Inflammatory macrophage treated with lipopolysaccharide for 4 hours (primary cell): ENCODE data around the gene MPZL3.
A peak's percentile ranks its signal among the peaks of the same experiment; 100 is the strongest.

Experiments used
- DNase-seq: peaks from one replicate; pipeline ENCODE4 v3.0.0-alpha.2; 2020

MPZL3 gene, protein sequence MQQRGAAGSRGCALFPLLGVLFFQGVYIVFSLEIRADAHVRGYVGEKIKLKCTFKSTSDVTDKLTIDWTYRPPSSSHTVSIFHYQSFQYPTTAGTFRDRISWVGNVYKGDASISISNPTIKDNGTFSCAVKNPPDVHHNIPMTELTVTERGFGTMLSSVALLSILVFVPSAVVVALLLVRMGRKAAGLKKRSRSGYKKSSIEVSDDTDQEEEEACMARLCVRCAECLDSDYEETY

DNA sequence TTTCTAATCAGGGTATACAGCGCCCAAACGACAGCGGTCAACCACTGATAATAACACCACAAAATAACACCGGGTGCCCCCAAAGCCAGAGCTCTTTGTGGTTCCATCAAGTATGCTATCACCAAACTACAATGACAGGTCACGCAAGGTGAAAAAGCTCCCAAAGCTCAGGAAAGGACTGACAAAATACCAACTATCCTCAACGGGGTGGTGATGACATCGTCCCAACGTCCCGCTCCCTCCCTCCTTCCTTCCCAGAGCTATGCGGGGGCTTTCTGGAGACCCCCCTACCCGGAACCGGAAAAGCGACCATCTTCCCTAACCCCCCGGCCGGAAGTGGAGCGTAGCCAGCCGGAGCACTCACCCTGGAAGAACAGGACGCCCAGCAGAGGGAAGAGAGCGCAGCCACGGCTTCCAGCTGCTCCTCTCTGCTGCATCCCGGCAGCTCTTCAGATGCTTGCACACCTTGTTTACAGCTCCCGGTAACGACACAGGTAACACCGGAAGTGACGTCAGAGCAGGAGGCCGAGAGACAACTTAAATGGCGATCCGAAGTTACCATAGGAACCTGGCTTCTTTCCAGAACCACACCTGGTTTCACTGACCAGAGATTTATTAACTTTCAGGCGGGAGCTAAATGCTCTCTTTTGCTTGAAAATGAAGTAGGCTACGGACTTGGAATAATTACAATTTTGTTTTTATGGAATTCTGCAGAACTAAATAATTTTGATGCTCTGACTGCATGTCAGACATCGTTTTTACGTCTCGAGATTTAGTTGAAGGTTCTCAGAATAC lies at the start of gene MPZL3:
Gene MPZL3 (minus strand): TSS at position 508 of the 795 bp plus-strand sequence. CDS start 71 bp downstream, at position 437.
- peak; percentile 64 for DNase-seq

DNA sequence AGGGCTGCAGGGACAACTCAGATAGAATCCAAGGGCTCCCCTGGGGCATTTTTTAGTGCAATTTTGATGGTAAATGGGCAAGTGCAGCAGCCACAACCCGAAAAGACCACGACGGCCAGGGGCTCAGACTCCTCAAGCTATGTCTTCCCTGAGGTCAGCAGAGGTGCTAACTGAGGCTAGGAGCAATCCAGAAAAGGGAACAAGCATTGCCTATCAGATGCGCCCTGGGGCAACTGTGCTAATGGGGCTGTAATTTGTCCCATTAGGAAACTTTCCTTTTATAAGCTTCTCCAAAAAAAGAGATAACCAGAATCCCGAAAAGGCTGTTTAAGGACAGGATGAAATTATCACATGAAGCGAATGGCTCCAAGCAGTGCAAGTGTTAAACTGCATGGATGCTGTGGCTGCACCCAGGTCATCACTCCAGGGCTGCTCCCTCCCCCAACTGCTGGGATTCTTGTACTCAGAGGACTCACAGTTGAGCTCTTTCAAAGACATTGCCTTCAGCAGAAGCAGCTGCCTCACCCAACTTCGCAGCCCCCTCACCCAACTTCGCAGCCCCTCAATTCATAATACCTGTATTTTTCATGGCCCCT lies 49.5 kb upstream of the MPZL3 start:
- DNase-seq: no peak

DNA sequence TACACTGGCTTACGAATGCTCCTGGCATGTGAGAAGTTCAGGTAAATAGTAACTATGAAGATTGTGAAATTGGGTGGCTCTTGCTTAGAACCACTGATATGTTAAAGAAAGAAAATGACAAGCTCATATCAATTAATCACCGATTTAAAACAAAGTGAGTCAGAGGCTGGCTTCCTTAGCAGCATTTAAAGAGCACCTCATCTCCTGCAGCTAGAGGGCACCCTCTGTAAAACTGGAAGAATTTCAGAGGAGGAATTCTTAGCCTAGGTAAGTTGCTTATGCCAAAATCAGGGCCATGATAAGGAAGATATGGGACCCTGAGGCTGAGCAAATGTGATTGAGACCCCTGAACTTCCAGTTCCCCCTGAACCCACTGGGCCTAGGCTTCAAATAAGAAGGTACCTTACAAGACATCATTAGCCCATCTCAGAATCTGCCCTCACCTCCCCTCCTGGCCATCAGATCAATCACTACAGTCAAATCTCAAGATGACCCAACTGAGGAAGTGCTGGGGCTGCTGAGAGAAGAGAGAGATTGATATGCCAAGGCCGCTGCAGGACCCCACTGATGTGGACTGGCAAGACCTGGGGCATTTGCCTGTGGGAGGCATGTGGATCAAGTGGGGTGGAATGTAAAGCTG lies 43.8 kb upstream of the MPZL3 start:
- peak; percentile 61 for DNase-seq

DNA sequence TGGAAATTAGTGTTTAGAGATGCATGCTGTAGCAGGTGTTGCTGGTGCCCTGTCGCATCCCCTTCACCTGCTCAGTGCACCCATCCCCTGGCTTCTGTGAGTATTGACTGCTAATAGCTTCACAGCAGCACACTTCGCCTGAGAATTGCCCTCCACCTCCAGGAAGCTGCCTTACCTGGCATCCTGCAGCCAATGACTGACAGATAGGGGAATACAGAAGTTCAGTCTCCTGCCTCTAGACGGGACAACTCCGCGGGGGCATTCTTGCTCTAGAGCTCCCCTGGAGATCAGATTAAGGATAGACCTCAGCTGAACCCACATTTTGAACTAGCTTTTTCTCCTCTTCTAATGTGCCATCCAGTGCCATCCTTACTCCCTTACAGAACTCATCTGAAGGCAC lies 43.0 kb upstream of the MPZL3 start:
- DNase-seq: no peak

DNA sequence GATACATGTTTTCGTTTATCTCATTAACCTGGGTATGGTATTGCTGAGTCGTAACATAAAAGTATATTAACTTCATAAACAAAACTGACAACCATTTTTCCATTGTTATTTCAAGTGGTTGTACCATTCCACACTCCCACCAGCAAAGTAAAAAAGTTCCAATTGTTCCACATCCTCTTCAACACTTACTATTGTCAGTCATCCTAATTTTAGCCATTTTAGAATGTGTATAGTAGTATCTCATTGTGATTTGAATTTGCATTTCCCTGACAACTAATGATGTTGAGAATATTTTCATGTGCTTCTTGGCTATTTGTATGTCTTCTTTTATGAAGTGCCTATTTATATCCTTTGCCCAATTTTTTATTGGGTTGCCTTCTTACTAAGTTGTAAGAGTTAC lies 41.9 kb upstream of the MPZL3 start:
- no peak for DNase-seq

DNA sequence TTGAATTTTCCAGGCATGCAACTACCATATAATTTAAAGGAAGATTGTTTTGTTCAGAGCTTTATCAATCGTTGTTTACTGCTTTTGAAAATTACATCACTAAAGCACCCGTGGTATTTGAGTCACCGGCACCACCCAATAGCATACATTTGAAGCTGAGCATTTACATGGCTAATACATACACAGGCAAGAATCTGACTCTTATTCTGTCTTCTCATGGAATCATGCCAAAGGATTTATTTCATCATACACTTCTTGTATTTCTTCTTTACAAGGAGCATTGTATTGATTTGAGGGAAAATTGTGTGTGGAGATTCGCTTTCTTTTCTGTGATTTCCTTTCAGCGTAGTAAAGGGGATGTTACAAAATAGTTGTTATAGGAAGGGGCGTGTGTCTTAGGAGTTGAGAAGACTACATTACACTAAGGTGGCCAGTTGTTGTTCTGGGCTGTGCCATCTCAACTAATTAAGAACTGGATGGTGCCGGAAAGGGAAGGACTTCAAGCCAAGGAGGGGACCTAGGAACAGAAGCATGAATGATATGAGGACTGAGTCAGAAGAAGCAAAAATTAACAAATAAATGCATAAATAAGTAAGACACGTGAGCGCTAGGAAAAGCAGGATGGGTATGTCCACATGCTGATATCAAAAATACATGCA lies 39.4 kb upstream of the MPZL3 start:
- peak; percentile 89 for DNase-seq

DNA sequence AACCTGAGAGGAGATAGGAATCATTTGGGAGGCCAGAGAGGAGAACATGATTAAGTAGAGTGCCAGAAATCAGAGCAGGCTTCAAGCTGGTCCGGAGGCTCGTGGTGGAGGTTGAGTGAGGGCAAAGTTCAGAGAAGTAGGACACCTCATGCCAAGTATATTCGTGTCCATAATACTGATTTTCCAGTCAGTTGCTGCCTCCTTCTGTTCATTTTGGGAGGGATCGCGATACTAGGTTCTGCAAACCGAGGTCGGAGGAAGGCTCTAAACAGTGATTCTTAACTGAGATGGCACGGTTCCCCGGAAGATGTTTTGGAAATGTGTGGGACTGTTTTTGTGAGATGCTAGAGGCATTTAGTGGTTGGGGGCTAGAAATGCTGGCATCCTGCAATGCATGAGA lies 38.8 kb upstream of the MPZL3 start:
- DNase-seq: peak; percentile 78

DNA sequence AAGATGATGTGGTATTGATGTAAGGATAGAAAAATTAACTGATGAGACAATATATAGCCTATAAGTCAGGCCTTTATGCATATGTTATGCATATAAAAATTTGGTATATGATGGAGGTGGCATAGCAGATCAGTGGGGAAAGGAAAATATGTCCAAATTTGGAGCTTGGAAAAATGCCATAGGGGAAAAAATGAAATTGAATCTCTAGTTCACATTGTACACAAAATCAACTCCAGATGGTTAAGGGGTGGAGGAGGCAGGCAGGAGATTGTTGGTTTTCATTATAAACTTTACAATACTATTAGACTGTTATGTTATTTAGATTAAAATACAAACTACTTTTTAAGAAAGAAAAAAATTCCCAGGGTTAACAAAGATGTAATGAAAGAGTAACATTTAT lies 37.2 kb upstream of the MPZL3 start:
- DNase-seq: no peak

DNA sequence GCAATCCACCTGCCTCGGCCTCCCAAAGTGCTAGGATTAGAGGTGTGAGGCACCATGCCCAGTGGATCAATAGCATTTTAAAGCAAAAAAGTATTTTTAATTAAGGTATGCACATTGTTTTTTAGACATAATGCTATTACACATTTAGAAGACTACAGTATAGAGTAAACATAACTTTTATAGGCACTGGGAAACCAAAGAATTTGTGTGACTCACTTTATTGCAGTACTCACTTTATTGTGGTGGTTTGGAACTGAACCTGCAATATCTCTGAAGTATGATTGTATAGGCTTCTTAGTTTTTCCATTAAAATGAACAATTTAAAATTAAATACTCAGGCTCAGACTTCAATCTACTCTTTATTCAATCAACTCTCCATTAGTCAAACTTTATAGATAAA lies 34.8 kb upstream of the MPZL3 start:
- no peak for DNase-seq

DNA sequence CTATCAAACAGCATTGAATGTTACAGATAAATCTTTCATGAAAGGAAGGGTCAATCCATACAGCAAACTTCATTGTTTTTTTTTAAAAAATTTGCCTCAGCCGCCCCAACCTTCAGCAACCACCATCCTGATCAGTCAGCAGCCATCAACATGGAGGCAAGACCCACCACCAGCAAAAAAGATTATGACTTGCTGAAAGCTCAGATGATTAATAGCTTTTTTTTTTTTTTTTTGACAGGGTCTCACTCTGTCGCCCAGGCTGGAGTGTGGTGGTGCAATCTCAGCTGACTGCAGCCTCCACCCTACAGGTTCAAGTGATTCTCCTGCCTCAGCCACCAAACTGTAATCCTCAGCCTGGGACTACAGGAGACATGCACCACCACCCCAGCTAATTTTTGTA lies 34.4 kb upstream of the MPZL3 start:
- no peak for DNase-seq

DNA sequence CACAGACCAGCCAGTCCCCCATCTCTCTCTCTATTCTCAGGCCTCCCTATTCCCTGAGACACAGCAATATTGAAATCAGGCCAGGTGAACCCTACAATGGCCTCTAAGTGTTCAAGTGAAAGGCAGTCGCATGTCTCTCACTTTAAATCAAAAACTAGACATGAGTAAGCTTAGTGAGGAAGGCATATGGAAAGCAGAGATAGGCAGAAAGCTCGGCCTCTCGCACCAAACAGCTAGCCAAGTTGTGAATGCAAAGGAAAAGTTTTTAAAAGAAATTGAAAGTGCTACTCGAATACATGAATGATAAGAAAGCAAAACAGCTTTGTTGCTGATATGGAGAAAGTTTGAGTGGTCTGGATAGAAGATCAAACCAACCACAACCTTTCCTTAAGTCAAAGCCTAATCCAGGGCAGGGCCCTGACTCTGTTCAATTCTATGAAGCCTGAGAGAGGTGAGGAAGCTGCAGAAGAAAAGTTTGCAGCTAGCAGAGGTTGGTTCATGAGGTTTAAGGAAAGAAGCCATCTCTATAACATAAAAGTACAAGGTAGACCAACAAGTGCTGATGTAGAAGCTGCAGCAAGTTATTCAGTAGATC lies 31.7 kb upstream of the MPZL3 start:
- DNase-seq: no peak

DNA sequence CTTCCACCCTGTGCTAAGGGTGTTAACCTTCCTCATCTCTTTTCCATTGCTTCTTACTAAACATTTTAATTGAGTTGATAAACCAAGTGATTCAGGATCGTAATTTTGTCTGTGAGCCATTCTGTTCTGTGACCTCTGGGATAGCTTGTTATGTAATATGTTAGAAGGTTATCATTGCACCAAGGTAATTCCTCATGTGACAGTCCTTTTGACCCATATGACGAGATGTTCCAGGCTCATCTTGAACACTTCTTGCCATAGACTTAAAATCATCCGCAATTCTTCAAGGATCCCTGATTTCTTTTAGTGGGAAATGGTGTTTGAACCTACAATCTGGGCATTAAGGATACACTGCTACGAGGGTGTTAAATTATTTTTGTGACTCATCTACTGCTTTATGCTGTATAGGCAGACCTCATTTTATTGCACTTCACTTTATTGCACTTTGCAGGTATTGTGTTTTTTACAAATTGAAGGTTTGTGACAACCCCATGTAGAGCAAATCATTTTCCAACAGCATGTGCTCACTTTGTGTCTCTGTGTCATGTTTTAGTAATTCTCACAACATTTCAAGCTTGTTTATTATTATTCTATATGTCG lies 31.0 kb upstream of the MPZL3 start:
- DNase-seq: no peak

DNA sequence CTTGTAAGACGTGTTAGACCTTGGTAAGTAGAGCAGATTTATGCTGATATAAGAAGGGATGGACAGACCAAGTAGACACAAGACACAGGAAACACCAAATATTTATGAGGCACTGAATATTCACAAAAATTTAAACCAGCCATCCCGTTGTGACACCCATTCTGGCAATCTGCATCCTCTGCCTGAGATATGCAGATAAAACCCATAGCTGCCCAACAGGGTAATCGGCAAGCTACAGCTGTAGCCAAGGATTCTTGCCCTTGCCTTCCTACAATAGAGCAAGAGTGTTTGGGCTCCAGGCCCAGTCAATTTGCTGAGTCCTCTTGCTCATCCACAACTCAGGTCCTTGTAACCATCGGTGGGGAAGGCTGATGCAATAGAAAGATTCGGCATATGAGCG lies 30.4 kb upstream of the MPZL3 start:
- DNase-seq: no peak

DNA sequence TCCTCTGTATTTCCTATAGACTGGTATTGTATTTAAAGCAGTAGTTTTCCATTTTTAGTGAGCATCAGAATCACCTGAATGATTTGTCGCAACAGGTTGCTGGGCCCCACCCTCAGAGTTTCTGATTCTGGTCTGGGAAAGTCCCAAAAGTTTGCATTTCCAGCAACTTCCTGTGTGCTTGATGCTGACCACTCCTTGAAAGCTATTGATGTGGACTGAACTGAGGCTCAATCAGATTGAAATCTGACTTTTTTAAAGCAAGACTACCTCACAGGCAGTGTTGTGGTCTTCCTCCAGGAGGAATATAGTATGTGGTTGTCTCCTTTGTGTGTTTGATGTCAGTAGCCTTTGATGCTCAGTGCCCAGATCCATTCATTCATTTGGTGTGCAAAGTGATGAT lies 29.1 kb upstream of the MPZL3 start:
- peak; percentile 35 for DNase-seq

DNA sequence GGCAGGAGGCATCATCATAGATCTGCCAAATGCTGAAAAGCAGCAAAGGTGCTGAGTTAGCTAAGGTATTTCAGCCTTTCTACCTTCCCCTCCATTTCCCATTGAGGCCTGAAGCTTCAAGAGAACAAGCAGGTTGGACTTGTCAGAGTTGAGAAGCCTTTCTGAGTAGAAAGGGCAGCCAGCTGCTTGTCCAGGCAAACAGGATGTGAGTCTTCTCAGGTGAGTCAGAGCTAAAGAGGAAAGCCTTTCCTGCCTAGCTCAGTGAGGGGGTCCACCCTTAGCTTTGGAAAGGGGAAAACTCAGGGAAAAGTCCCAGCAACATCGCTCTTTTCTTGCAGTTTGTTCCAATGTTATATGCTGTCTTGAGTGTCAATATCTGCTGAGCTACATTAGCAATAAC lies 25.1 kb upstream of the MPZL3 start:
- no peak for DNase-seq

DNA sequence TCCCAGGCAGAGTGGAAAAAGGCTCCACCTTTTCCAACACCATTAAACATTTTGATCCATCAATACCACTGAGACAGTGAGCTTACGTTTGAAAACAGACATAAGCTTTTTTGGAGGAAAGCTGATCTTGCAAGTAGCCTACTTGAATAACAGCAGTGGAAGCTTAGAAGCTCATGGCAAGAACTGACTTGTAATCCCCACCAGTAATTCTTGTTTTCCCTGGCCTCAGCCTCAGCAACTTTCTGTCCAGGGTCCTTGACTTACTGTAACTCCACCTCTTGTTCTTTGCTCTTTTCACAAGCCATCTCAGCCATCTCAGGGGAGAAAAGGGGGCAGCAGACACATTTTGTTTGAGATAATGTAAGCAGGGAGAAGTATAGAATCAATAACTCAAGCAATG lies 24.3 kb upstream of the MPZL3 start:
- no peak for DNase-seq

DNA sequence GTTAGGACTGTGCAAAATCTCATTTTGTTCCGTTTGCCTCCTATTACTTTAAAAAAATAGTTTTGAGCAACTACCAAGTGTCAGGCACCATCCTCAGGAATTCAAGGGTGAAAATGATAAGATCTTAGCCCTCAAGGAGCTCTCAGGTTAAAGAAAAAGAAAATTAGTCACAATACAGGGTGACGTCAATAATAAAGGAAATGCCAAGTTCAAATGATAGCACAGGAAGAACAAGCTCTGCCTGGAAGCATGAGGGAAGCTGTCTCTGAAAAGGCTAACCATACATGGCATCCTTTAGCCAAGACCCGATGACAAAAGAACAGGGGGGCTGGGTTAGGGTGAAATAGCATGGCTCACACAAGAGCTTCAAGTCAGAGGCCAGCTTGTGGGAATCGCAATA lies 23.0 kb upstream of the MPZL3 start:
- no peak for DNase-seq

DNA sequence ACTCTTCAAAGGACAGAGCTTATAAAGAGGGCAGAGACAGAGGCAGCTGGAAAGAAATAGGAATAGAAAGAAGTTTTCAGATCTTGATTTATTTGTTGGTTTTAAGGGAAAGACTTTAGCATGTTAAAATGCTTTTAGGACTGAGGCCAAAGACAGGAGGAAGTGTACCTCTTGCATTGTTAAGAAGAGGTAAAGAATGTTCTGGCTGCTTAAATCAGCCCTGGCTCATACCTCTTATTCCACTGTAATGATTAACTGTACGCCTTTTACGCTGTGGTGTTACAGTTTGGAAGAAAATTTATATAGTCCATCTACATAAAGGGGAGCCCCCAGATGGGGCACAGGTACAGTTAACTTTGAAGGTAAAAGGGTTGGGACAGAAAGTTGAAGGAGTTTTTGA lies 22.0 kb upstream of the MPZL3 start:
- DNase-seq: no peak

DNA sequence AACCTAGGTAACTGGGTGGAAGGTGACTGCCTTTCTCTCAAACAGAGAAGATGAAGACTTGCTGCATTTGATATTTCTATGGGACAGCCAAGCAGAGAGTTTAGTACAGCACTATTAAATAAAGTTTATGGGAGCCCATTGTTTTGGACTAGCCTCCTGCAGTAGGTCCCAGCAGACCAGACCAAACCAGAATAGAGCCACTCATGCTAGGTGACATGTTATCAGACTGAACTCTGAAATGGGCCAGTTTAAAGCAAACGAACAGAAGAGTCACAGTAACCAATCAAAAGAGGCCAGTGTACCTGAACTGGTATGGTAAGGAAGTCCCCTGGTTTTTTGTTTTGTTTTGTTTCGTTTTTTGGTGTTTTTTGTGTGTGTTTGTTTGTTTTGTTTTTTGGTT lies 19.8 kb upstream of the MPZL3 start:
- DNase-seq: no peak

DNA sequence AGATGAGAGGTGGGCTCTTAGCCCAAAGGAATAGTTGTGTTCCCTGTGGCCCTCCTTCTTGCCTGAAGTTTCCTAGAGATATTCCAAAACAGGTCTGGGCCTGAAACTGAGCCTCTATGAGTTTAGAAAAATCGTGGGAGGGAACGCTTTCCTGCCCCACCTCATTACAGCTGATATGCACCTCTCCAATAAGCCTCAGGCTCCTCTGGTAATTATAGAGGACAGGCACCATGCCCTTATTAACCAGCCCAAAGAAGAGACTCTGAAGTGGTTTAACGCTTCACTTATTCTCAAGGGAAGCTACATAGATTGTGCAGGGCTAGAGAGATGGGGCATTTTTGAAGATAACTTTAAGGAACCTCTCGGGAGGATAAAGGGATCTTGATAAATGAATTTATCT lies 15.3 kb upstream of the MPZL3 start:
- DNase-seq: no peak

DNA sequence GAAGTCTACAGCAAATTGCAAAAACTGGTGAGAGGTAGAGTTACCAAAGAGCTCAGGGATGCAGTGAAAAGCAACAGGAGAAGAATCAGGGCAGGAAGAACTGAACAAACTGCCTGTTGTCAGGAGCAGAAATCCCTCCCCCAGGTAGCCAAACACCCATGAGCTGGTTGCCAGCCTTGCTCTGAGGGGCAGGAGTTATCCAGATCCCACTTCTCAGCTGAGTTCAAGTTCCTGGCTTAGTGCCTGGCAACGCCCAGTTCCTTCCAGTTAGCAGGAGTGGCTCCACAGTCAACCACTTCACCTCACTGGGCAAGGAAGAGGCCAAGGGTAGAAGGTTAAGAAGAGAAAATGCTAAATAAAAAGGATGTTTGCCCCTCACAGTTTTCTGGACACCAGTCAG lies 13.8 kb upstream of the MPZL3 start:
- DNase-seq: no peak
